GM21526 (cell line): ENCODE data around the gene MARK3.

ENCODE experiments used
- ATAC-seq: cut with Tn5 transposase; IDR thresholded peaks from one replicate; pipeline ENCODE4 v1.9.1; 2021; ENCODE audit warnings: moderate library complexity; ENCODE audit not compliant: unreplicated experiment, low FRiP score

The MARK3 gene

GRCh38 chr14:103393070-103393469 is 7.9 kb downstream of the MARK3 start:
- ATAC-seq, result no peak

GRCh38 chr14:103393676-103394626 is 8.7 kb downstream of the MARK3 start:
- ATAC-seq, result no peak

GRCh38 chr14:103395244-103395643 is 10.0 kb downstream of the MARK3 start:
- no peak for ATAC-seq

- ATAC-seq, result no peak
Measured at GRCh38 chr14:103396463-103396862, 11.2 kb downstream of the MARK3 start.

- ATAC-seq, result no peak
Measured at GRCh38 chr14:103398427-103399195, 13.4 kb downstream of the MARK3 start.

GRCh38 chr14:103400537-103400936 is 15.3 kb downstream of the MARK3 start:
- no peak for ATAC-seq

GRCh38 chr14:103401223-103402214 is 16.3 kb downstream of the MARK3 start:
- ATAC-seq, result no peak

GRCh38 chr14:103402695-103403094 is 17.5 kb downstream of the MARK3 start:
- ATAC-seq, result no peak

GRCh38 chr14:103404032-103404918 is 19.1 kb downstream of the MARK3 start:
- ATAC-seq, result no peak

GRCh38 chr14:103404920-103405319 is 19.7 kb downstream of the MARK3 start:
- ATAC-seq, result no peak

- no peak for ATAC-seq
Measured at GRCh38 chr14:103408491-103409155, 23.4 kb downstream of the MARK3 start.

- no peak for ATAC-seq
Measured at GRCh38 chr14:103416916-103417315, 31.7 kb downstream of the MARK3 start.

GRCh38 chr14:103418481-103418818 is 33.2 kb downstream of the MARK3 start:
- ATAC-seq, result no peak

GRCh38 chr14:103421556-103421955 is 36.3 kb downstream of the MARK3 start:
- no peak for ATAC-seq

GRCh38 chr14:103423050-103423461 is 37.8 kb downstream of the MARK3 start:
- ATAC-seq, result no peak

GRCh38 chr14:103427485-103428443 is 42.5 kb downstream of the MARK3 start:
- no peak for ATAC-seq

GRCh38 chr14:103428723-103429556 is 43.7 kb downstream of the MARK3 start:
- ATAC-seq, result no peak
